SK-N-SH (cell line): ENCODE data around the gene SHH. TPM values are rescaled to one million over a fixed set of nuclear protein-coding genes. Genes with fewer than 3 reads are reported as not detected.

ENCODE experiments used
- CTCF ChIA-PET: fragments of 300-600, 350-600 bp; formaldehyde crosslinking; extraction: SDS; loops from one replicate; lab custom pipeline; 2021; lab: Yijun Ruan, JAX
- POLR2A ChIA-PET: fragments of 350-600 bp; sonication (Branson Sonifier 250); formaldehyde crosslinking; extraction: SDS; loops from one replicate; lab custom pipeline; 2020; ENCODE audit warnings: antibody characterized with exemption, inconsistent platforms; lab: Yijun Ruan, JAX
- DNase-seq: peaks from one replicate; pipeline ENCODE4 v3.0.0; 2012
- H2AFZ ChIP-seq: fragments of 200-600 bp; sonication (generic); 2 replicates; pipeline ENCODE4 v1.8.1; 2016; ENCODE audit warnings: antibody characterized with exemption, mild to moderate bottlenecking, low read depth
- H3F3A ChIP-seq: fragments of 200-600 bp; sonication (generic); replicated peaks from 2 replicates; pipeline ENCODE3; 2016; ENCODE audit warnings: antibody characterized with exemption, mild to moderate bottlenecking; ENCODE audit not compliant: insufficient read depth
- H3K27ac ChIP-seq, 2 experiments: fragments of 200-500 bp in 1 of 2; fragments of 200-600 bp in 1 of 2; sonication (Bioruptor generic) in 1 of 2; sonication (generic), shearing (Covaris generic) in 1 of 2; 2 replicates each; pipeline versions ENCODE4 v1.5.1 to v1.6.1; 2014 to 2016; ENCODE audit warnings: low read depth in 2 of 2, inconsistent platforms in 1 of 2, low read length in 1 of 2, mild to moderate bottlenecking in 1 of 2, mixed read lengths in 1 of 2
- H3K27me3 ChIP-seq: fragments of 200-600 bp; sonication (generic), shearing (Covaris generic); 2 replicates; pipeline ENCODE4 v1.6.1; 2016; ENCODE audit warnings: mixed run types; ENCODE audit not compliant: insufficient read depth
- H3K36me3 ChIP-seq, 2 experiments: fragments of 200-500 bp in 1 of 2; fragments of 200-600 bp in 1 of 2; sonication (Bioruptor generic) in 1 of 2; sonication (generic) in 1 of 2; replicated peaks in 1 of 2; 2 replicates each; pipeline versions ENCODE3 to v1.5.1; 2014 to 2016; ENCODE audit warnings: low read length in 1 of 2, mild to moderate bottlenecking in 1 of 2; ENCODE audit not compliant: insufficient read depth in 2 of 2, control insufficient read depth in 1 of 2
- H3K4me1 ChIP-seq, 2 experiments: fragments of 200-500 bp in 1 of 2; fragments of 200-600 bp in 1 of 2; sonication (Bioruptor generic) in 1 of 2; sonication (generic), shearing (Covaris generic) in 1 of 2; 2 replicates each; pipeline versions ENCODE4 v1.5.1 to v1.6.1; 2014 to 2016; ENCODE audit warnings: low read depth in 1 of 2, low read length in 1 of 2, mixed run types in 1 of 2; ENCODE audit not compliant: insufficient read depth in 2 of 2, control insufficient read depth in 1 of 2
- H3K4me2 ChIP-seq: fragments of 200-600 bp; sonication (generic), shearing (Covaris generic); 2 replicates; pipeline ENCODE4 v1.6.1; 2017; ENCODE audit warnings: mixed run types
- H3K4me3 ChIP-seq, 2 experiments: fragments of 200-500 bp in 1 of 2; fragments of 200-600 bp in 1 of 2; sonication (Bioruptor generic) in 1 of 2; sonication (generic), shearing (Covaris generic) in 1 of 2; 2 replicates each; pipeline versions ENCODE4 v1.5.1 to v1.8.1; 2014 to 2016; ENCODE audit warnings: low read depth in 2 of 2, inconsistent platforms in 1 of 2, low read length in 1 of 2, mild to moderate bottlenecking in 1 of 2, mixed read lengths in 1 of 2, moderate library complexity in 1 of 2
- H3K79me2 ChIP-seq: fragments of 200-600 bp; sonication (generic); 2 replicates; pipeline ENCODE4 v1.8.1; 2017; ENCODE audit warnings: mild to moderate bottlenecking; ENCODE audit not compliant: insufficient read depth
- H3K9ac ChIP-seq: fragments of 200-600 bp; sonication (generic); 2 replicates; pipeline ENCODE4 v1.6.1; 2017; ENCODE audit warnings: mixed run types
- H3K9me2 ChIP-seq: fragments of 200-600 bp; sonication (generic); 2 replicates; pipeline ENCODE4 v1.6.1; 2017; ENCODE audit warnings: mixed run types
- H3K9me3 ChIP-seq: fragments of 200-600 bp; sonication (generic); 2 replicates; pipeline ENCODE4 v1.6.1; 2017; ENCODE audit warnings: mixed run types, mild to moderate bottlenecking, moderate library complexity
- H4K20me1 ChIP-seq: fragments of 200-600 bp; sonication (generic); 2 replicates; pipeline ENCODE4 v1.6.1; 2017; ENCODE audit warnings: mild to moderate bottlenecking, mixed run types; ENCODE audit not compliant: insufficient read depth
- ELF1 ChIP-seq: IDR thresholded peaks from 2 replicates; pipeline ENCODE4 v1.4.0; 2012
- FOSL2 ChIP-seq: IDR thresholded peaks from 2 replicates; pipeline ENCODE4 v1.4.0; 2012; ENCODE audit warnings: low read depth, mild to moderate bottlenecking, moderate library complexity, borderline replicate concordance
- FOXM1 ChIP-seq: IDR thresholded peaks from 2 replicates; pipeline ENCODE4 v1.4.0; 2012; ENCODE audit warnings: low read depth, mild to moderate bottlenecking
- GABPA ChIP-seq: IDR thresholded peaks from 2 replicates; pipeline ENCODE4 v1.4.0; 2012; ENCODE audit warnings: low read depth, mild to moderate bottlenecking
- GATA2 ChIP-seq: sonication (generic); formaldehyde crosslinking; IDR thresholded peaks from 2 replicates; pipeline ENCODE4 v1.5.0; 2020; ENCODE audit warnings: mild to moderate bottlenecking, missing genetic modification reagents
- JUND ChIP-seq: IDR thresholded peaks from 2 replicates; pipeline ENCODE4 v1.4.0; 2012
- MEF2A ChIP-seq: IDR thresholded peaks from 2 replicates; pipeline ENCODE4 v1.4.0; 2012; ENCODE audit warnings: low read depth, borderline replicate concordance
- MXI1 ChIP-seq: IDR thresholded peaks from 2 replicates; pipeline ENCODE4 v1.6.1; 2012; ENCODE audit warnings: mild to moderate bottlenecking, low read depth, low read length, improper control_type of control experiment
- NRF1 ChIP-seq: IDR thresholded peaks from 2 replicates; pipeline ENCODE4 v1.6.1; 2012; ENCODE audit warnings: low read depth, mild to moderate bottlenecking, low read length
- POLR2AphosphoS5 ChIP-seq: IDR thresholded peaks from 2 replicates; pipeline ENCODE4 v1.6.1; 2012; ENCODE audit warnings: low read depth, low read length
- RAD21 ChIP-seq: IDR thresholded peaks from 2 replicates; pipeline ENCODE4 v1.6.1; 2012; ENCODE audit warnings: mild to moderate bottlenecking, low read length
- RFX5 ChIP-seq: IDR thresholded peaks from 2 replicates; pipeline ENCODE4 v1.6.1; 2012; ENCODE audit warnings: mild to moderate bottlenecking, improper control_type of control experiment, low read length
- SIN3A ChIP-seq: IDR thresholded peaks from 2 replicates; pipeline ENCODE4 v1.6.1; 2012; ENCODE audit warnings: low read depth, mild to moderate bottlenecking, low read length, moderate library complexity, borderline replicate concordance
- SMC3 ChIP-seq: IDR thresholded peaks from 2 replicates; pipeline ENCODE4 v1.6.1; 2012; ENCODE audit warnings: low read depth, low read length, improper control_type of control experiment
- TEAD4 ChIP-seq: IDR thresholded peaks from 2 replicates; pipeline ENCODE4 v1.4.0; 2012; ENCODE audit warnings: mild to moderate bottlenecking, borderline replicate concordance; ENCODE audit not compliant: insufficient read depth
- YY1 ChIP-seq: IDR thresholded peaks from 2 replicates; pipeline ENCODE4 v1.4.0; 2012; ENCODE audit warnings: low read depth, mild to moderate bottlenecking
- WGBS: methylation state at CpG from one replicate; pipeline ENCODE4 v1.1.6; 2017; ENCODE audit warnings: low lambda C conversion rate; 5-methylcytosine and 5-hydroxymethylcytosine counted together
- polyA plus RNA-seq, 3 experiments: library from polyadenylated mRNA; depleted of rRNA; stranded (reverse); fragments of >200 nt; gene quantifications; 2 replicates each; pipeline ENCODE4 v1.2.3, GENCODE V29; 2012
- TF ChIP-seq, protein P1 (sequence below): IDR thresholded peaks from 2 replicates; pipeline ENCODE4 v1.4.0; 2012; ENCODE audit warnings: low read depth, borderline replicate concordance
- TF ChIP-seq, protein P2 (sequence below): fragments of 200-600 bp; sonication (generic); IDR thresholded peaks from 2 replicates; pipeline ENCODE4 v1.6.1; 2017; ENCODE audit warnings: antibody characterized with exemption, mild to moderate bottlenecking, moderate library complexity
- TF ChIP-seq, protein P3 (sequence below): IDR thresholded peaks from 2 replicates; pipeline ENCODE4; 2012

The SHH gene
- polyA plus RNA-seq, 1 of the 3 experiments (the other 2 are of a cell fraction): not detected

DNA sequence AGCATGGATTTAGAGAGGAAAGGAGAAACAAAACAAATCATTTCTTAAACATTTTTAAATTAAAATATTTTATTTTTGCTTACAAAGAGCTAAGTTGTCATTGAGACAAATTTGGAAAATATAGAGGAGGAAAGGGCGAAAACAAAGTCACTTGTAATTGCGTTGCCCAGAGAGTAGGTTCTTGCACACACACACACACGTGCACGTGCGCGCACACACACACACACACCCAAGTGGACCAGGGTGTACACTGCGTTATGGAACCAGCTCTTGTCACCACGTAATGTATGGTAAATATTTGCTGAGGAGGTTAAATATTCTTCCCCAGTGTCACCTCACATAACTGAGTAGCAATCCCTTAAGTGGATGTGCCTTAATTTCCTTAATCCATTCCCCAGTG lies 21.6 kb downstream of the SHH start:
- ChIA-PET CTCF (interaction anchor here (0.9 to 1.4 kb wide), 3 partner anchors 8 to 23 kb away, joined by 3 to 4 read pairs (median 4); no protein-coding TSS in a partner anchor), POLR2A (no interaction called here)
- DNase-seq: no peak

DNA sequence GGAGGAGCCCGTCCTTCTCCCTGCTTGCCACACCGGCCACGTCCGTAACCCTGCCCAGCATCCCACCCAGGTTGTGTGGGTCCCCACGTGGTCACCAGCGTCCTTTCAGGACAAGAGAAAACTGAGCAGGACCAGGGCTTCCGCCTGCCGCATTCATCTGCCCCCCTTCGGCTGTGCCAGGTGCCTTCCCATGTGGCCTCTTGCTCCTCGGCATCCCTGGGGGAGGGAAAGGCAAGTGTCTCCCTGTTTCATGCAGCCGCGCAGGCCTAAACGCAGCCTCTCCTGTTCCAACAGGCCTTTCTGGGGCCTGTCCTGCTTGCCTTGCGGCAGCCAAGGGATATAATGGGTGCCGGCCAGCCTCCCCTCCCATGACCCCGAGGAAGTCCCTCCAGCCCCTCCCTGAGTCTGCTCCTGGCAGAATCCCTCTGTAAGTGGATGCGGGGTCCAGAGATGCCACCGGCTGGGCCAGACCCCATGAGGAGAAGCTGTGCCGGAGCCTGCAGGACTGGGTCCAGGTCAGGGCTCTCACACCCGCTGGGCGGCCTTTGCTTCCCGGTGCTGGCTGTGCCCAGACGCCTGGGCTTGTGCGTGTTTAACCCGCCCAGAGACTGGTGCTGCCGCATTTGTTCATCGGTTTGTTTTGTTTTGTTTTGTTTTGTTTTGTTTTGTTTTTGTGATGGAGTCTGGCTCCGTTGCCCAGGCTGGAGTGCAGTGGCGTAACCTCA lies 23.1 kb downstream of the SHH start:
- Histone ChIP-seq H2AFZ (no peak overlapping the region), H3K4me3 (no peak overlapping the region), H3K9me3 (no peaks in the 10 kb centered on the region), H3K4me2 (no peak overlapping the region), H3F3A (peaks cover 5% of the 10 kb centered on the region), H3K9ac (no peak overlapping the region), H3K27ac (no peak overlapping the region), H3K9me2 (no peaks in the 10 kb centered on the region), H3K79me2 (no peaks in the 10 kb centered on the region), H3K27me3 (no peaks in the 10 kb centered on the region), H4K20me1 (no peaks in the 10 kb centered on the region), H3K36me3 (no peaks in the 10 kb centered on the region), H3K4me1 (peaks cover 0 to 6% of the 10 kb centered on the region in 2 experiments; a peak in 1 of 4 replicates)
- ChIA-PET CTCF (interaction anchor here (1.1 to 1.2 kb wide), 2 partner anchors 14 to 16 kb away, joined by 3 to 4 read pairs; no protein-coding TSS in a partner anchor), POLR2A (no interaction called here)
- DNase-seq: peak; percentile 32
- WGBS: 88% methylated on average over 29 of the region's 29 CpGs
- no peak for TF ChIP-seq SIN3A
- TF ChIP-seq SMC3: no peak
- no peak for TF ChIP-seq JUND
- TF ChIP-seq, protein P1, sequence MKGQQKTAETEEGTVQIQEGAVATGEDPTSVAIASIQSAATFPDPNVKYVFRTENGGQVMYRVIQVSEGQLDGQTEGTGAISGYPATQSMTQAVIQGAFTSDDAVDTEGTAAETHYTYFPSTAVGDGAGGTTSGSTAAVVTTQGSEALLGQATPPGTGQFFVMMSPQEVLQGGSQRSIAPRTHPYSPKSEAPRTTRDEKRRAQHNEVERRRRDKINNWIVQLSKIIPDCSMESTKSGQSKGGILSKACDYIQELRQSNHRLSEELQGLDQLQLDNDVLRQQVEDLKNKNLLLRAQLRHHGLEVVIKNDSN: no peak
- no peak for TF ChIP-seq RFX5
- TF ChIP-seq ELF1: no peak
- TF ChIP-seq, protein P2, sequence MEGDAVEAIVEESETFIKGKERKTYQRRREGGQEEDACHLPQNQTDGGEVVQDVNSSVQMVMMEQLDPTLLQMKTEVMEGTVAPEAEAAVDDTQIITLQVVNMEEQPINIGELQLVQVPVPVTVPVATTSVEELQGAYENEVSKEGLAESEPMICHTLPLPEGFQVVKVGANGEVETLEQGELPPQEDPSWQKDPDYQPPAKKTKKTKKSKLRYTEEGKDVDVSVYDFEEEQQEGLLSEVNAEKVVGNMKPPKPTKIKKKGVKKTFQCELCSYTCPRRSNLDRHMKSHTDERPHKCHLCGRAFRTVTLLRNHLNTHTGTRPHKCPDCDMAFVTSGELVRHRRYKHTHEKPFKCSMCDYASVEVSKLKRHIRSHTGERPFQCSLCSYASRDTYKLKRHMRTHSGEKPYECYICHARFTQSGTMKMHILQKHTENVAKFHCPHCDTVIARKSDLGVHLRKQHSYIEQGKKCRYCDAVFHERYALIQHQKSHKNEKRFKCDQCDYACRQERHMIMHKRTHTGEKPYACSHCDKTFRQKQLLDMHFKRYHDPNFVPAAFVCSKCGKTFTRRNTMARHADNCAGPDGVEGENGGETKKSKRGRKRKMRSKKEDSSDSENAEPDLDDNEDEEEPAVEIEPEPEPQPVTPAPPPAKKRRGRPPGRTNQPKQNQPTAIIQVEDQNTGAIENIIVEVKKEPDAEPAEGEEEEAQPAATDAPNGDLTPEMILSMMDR: no peak
- TF ChIP-seq MXI1: no peak
- TF ChIP-seq NRF1: no peak

More for the DNA sequence above, 21.6 kb downstream of the SHH start:
- Histone ChIP-seq H3K27me3 (peaks cover 6% of the 10 kb centered on the region; the same call in 1 of the 2 replicates), H3K4me1 (peaks cover 0 to 6% of the 10 kb centered on the region in 2 experiments; a peak in 1 of 4 replicates), H3K79me2 (no peaks in the 10 kb centered on the region), H3K9ac (no peak overlapping the region), H2AFZ (no peak overlapping the region), H4K20me1 (no peaks in the 10 kb centered on the region), H3K9me3 (no peaks in the 10 kb centered on the region), H3F3A (peaks cover 5% of the 10 kb centered on the region), H3K36me3 (no peaks in the 10 kb centered on the region), H3K27ac (no peak overlapping the region), H3K4me2 (no peak overlapping the region), H3K9me2 (no peaks in the 10 kb centered on the region), H3K4me3 (no peak overlapping the region)
- TF ChIP-seq MXI1: no peak
- no peak for TF ChIP-seq FOSL2
- TF ChIP-seq, protein P1: no peak
- no peak for TF ChIP-seq TEAD4
- TF ChIP-seq GATA2: no peak
- no peak for TF ChIP-seq NRF1
- no peak for TF ChIP-seq RAD21
- no peak for TF ChIP-seq GABPA
- no peak for TF ChIP-seq SIN3A
- TF ChIP-seq POLR2AphosphoS5: no peak
- TF ChIP-seq, protein P2: no peak
- no peak for TF ChIP-seq YY1
- no peak for TF ChIP-seq FOXM1
- TF ChIP-seq, protein P3, sequence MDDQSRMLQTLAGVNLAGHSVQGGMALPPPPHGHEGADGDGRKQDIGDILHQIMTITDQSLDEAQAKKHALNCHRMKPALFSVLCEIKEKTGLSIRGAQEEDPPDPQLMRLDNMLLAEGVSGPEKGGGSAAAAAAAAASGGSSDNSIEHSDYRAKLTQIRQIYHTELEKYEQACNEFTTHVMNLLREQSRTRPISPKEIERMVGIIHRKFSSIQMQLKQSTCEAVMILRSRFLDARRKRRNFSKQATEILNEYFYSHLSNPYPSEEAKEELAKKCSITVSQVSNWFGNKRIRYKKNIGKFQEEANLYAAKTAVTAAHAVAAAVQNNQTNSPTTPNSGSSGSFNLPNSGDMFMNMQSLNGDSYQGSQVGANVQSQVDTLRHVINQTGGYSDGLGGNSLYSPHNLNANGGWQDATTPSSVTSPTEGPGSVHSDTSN: no peak
- no peak for TF ChIP-seq MEF2A
- 49% methylated on average over 8 of the region's 8 CpGs for WGBS
